GM10847 (cell line): ENCODE results near the gene LRRC39.
A peak's percentile ranks its signal among the peaks of the same experiment; 100 is the strongest.

ENCODE experiments used
- POLR2A ChIP-seq: IDR thresholded peaks from 2 replicates; pipeline ENCODE4 v1.6.1; 2011; ENCODE audit not compliant: insufficient read length; ENCODE audit errors: extremely low read depth

LRRC39 gene

GRCh38 chr1:100151679-100152078, 26.4 kb downstream of the LRRC39 start:
- no peak for TF ChIP-seq POLR2A

DNA sequence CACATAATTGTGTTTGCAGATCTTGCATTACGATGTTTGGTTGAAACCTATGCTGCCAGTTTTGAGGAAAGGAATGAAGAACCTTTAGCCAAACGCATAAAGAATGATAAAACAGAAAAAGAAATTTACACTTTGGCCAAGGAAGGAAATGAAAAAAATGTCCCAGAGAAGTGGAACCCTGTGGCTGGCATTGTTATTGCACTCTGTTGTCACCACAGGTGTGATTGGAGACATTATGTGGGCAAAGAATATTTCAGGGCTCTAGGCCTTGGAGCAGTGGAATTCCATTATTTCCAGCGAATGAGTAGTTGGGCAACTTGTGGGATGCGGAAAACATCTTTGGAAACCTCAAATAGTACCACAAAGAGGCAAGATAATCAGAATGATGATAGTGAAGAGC, 30.2 kb downstream of the LRRC39 start:
- no peak for TF ChIP-seq POLR2A

DNA sequence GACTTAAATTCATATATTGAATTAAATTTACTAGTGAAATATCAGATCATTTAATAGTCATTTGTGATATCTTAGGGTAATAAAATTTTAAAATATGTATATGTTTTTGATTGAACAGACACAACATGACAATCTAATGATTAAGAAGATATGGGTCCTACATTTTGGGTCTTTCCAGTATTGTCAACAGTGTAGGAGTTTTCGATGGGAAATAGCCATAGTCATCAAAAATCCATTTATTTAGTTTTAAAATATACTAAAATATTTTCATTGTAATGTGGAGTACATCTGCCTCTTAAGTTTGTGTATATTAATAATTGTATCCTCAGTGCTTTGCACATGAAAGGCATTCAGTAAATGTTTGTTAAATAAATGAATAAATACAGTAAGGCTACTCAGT, 31.1 kb downstream of the LRRC39 start:
- TF ChIP-seq POLR2A, result no peak

DNA sequence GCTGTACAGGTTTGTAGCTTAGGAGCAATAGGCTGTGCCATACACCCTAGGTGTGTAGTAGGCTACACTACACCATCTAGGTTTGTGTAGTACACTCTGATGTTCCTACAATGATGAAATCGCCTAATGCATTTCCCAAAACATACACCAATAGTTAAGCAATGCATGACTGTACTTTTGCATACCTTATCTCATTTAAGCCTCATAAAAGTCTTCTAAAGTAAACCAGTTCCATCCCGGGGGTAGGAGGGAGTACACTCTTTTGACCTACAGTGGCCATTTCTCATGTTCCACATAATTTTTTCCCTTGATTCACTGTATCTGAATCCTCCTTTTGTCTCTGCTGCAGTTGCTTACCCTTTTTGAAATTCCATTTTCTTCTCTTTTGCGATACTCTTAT, 32.9 kb downstream of the LRRC39 start:
- TF ChIP-seq POLR2A, result no peak

GRCh38 chr1:100142343-100142742, 35.7 kb downstream of the LRRC39 start:
- TF ChIP-seq POLR2A, result no peak

- TF ChIP-seq POLR2A, result no peak
Measured at GRCh38 chr1:100141192-100141591, 36.9 kb downstream of the LRRC39 start.

DNA sequence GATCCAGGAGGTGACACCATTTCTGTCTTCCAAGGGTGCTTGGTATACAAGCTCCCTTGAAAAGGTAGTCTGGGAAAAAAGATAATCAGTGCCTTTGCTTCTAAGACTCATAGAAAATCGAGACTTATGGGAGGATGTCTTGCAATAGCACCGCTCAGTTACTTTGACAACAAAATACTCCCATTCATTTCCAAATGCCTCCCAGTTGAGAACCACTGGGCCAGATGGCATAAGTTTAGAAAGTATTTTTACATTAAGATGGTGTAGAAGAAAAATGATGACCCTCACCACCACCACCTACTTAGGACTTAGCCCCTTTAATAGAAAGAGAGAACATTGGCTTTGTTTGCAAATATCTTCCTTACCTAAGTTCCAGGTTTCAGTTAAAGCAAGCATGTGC, 40.5 kb downstream of the LRRC39 start:
- no peak for TF ChIP-seq POLR2A

DNA sequence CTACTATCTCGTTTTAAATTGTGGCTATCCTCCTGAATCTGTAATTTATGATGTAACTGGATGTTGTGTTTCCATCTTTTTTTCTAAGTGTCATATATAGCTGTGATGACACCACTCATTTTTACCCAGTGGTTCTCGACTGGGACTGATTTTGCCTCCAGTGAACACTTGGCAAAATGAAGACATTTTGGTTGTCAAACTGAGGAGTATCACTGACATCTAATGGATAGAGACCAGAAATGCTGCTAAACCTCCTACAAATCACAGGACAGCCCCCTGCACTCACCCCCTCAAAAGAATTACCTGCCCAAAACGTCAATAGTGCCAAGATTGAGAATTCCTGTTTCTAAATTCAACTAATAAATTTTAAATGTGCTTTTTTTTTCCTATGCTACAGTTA, 43.2 kb downstream of the LRRC39 start:
- TF ChIP-seq POLR2A, result no peak

DNA sequence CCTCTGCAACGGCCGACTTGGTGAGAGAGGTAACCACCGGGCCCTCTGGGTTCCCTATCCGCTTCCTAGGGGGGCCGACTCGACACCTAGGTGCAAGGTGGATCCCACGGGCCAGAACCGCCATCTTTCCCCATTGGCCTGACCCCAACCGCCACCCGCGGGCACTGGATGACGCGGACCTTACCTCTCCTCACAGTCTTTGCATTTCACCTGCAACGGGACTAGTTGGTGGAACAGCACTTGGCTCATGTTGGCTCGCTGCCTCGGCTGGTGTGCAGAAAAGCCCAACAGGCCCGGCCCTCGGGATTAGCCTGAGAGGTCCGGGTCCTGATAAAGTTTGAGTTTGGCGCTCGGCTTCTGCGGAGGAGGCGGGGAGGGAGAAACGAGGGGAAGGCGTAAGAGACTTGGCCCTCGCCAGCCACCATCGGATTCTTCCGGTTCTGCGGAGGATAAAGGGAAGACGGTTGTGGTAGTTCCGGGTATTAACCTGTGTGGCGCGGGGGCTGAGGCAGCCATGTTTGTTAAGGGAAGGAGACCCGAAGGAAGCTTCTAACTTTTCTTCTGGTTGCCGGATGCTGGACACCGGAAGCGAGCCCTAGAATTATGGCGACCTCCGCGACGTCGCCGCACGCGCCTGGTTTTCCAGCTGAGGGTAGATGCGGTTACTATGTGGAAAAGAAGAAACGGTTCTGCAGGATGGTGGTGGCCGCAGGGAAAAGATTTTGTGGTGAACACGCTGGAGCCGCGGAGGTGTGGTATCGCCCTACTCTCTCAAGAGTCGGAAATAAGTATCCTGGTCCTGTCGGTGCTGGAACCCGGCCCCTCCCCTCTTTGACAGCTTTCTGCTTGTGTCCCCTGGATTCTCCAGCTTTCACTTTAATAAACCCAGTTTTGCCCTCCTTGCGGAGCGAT, 45.2 kb downstream of the LRRC39 start, which contains the start of the genes SASS6 and TRMT13:
TSS of gene SASS6 (minus strand) at position 365 of the 912 bp plus-strand sequence. CDS start at position 249, 116 bp downstream.
TSS of gene TRMT13 (plus strand) at position 598 of the 912 bp plus-strand sequence. CDS start at position 604, 6 bp downstream.
- TF ChIP-seq POLR2A, result peak; percentile 52

GRCh38 chr1:100131623-100132022, 46.4 kb downstream of the LRRC39 start:
- no peak for TF ChIP-seq POLR2A

- TF ChIP-seq POLR2A, result no peak
Measured at GRCh38 chr1:100130552-100131077, 47.4 kb downstream of the LRRC39 start.

GRCh38 chr1:100127226-100127625, 50.8 kb downstream of the LRRC39 start:
- no peak for TF ChIP-seq POLR2A

DNA sequence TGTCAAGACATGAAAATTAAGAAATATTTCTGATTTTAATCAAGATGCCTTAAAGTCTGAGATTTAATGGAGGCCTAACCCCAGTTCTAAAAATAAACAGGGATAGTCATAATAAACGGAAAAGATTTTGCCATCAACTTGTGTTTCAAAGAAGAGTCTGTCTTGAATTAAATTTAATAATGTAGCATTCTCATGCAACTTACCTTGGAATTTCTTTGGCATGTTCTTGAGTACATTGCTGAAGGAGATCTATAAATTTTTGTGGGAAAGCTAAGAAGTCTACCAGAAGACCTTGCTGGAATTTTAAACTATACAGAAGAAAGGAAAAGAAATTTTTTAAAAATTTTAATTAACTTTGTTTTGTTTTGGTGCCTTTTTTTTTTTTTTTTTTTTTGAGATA, 55.9 kb downstream of the LRRC39 start:
- TF ChIP-seq POLR2A, result no peak

- TF ChIP-seq POLR2A, result no peak
Measured at GRCh38 chr1:100115524-100115923, 62.5 kb downstream of the LRRC39 start.

- TF ChIP-seq POLR2A, result no peak
Measured at GRCh38 chr1:100109554-100110066, 68.4 kb downstream of the LRRC39 start.

GRCh38 chr1:100107696-100108095, 70.4 kb downstream of the LRRC39 start:
- no peak for TF ChIP-seq POLR2A
